Neural progenitor cell (in vitro differentiated cells): ENCODE measurements around the gene ITPR2. TPM values are rescaled to one million over a fixed set of nuclear protein-coding genes. Genes with fewer than 3 reads are reported as not detected.

ENCODE experiments used
- DNase-seq: peaks from one replicate; pipeline ENCODE4 v3.0.0-alpha.2; 2016; ENCODE audit warnings: low spot score
- H2AFZ ChIP-seq: fragments of 200-600 bp; sonication (generic); replicated peaks from 2 replicates; pipeline ENCODE4 v1.6.1; 2016; ENCODE audit warnings: antibody characterized with exemption
- H3F3A ChIP-seq: fragments of 200-600 bp; sonication (generic); 2 replicates; pipeline ENCODE4 v1.6.1; 2016; ENCODE audit warnings: antibody characterized with exemption, low read depth
- H3K27ac ChIP-seq: fragments of 200-600 bp; sonication (generic); 2 replicates; pipeline ENCODE4 v1.5.1; 2016; ENCODE audit warnings: mild to moderate bottlenecking
- H3K27me3 ChIP-seq: fragments of 200-600 bp; sonication (generic); 2 replicates; pipeline ENCODE4 v1.6.1; 2016; ENCODE audit warnings: mild to moderate bottlenecking, moderate library complexity
- H3K36me3 ChIP-seq: fragments of 200-600 bp; sonication (generic); 2 replicates; pipeline ENCODE4 v1.5.1; 2016
- H3K4me1 ChIP-seq: fragments of 200-600 bp; sonication (generic); 2 replicates; pipeline ENCODE4 v1.6.1; 2016; ENCODE audit warnings: mixed run types
- H3K4me2 ChIP-seq: fragments of 200-600 bp; sonication (generic); 2 replicates; pipeline ENCODE4 v1.6.1; 2016
- H3K4me3 ChIP-seq: fragments of 200-600 bp; sonication (generic); 2 replicates; pipeline ENCODE4 v1.5.1; 2016
- H3K79me2 ChIP-seq: fragments of 200-600 bp; sonication (generic); 2 replicates; pipeline ENCODE4 v1.6.1; 2016; ENCODE audit warnings: low read depth
- H3K9ac ChIP-seq: fragments of 200-600 bp; sonication (generic); 2 replicates; pipeline ENCODE4 v1.6.1; 2016
- H3K9me3 ChIP-seq: fragments of 200-600 bp; sonication (generic); 2 replicates; pipeline ENCODE4 v1.5.1; 2016; ENCODE audit warnings: low read depth
- H4K20me1 ChIP-seq: fragments of 200-600 bp; sonication (generic); 2 replicates; pipeline ENCODE4 v1.6.1; 2016; ENCODE audit warnings: low read depth
- H3K27ac Mint-ChIP-seq: 3 replicates; pipeline ENCODE4 v1.8.0; 2021; ENCODE audit warnings: mixed read lengths
- H3K27me3 Mint-ChIP-seq: 2 replicates; pipeline ENCODE4 v1.8.0; 2022; ENCODE audit warnings: low read depth, mild to moderate bottlenecking, inconsistent platforms, moderate library complexity, mixed read lengths; ENCODE audit not compliant: insufficient read depth
- H3K36me3 Mint-ChIP-seq: 3 replicates; pipeline ENCODE4 v1.8.0; 2021; ENCODE audit warnings: mixed read lengths
- H3K4me1 Mint-ChIP-seq: 3 replicates; pipeline ENCODE4 v1.8.0; 2021; ENCODE audit warnings: mixed read lengths
- H3K4me3 Mint-ChIP-seq: 3 replicates; pipeline ENCODE4 v1.8.0; 2021; ENCODE audit warnings: mild to moderate bottlenecking, moderate library complexity, mixed read lengths
- H3K9me3 Mint-ChIP-seq: 3 replicates; pipeline ENCODE4 v1.8.0; 2020; ENCODE audit warnings: mixed read lengths
- CTCF ChIP-seq: fragments of 200-600 bp; sonication (generic); IDR thresholded peaks from 2 replicates; pipeline ENCODE4 v1.5.1; 2017; ENCODE audit warnings: antibody characterized with exemption, mild to moderate bottlenecking
- EZH2 ChIP-seq: fragments of 200-600 bp; sonication (generic); IDR thresholded peaks from 2 replicates; pipeline ENCODE4 v1.6.1; 2017; ENCODE audit warnings: antibody characterized with exemption, mild to moderate bottlenecking, moderate library complexity
- EZH2phosphoT487 ChIP-seq: fragments of 200-600 bp; sonication (generic); IDR thresholded peaks from 2 replicates; pipeline ENCODE4 v1.6.1; 2017; ENCODE audit warnings: antibody characterized with exemption
- total RNA-seq: library from RNA; depleted of rRNA; stranded (reverse); fragments of >200 nt; gene quantifications from 2 replicates; pipeline ENCODE4 v1.2.3, GENCODE V29; 2015; ENCODE audit warnings: low replicate concordance

Gene ITPR2
- total RNA-seq, 1 donor from 2014 or later, result 11.4 TPM

GRCh38 chr12:26534071-26534470 is 298.9 kb downstream of the ITPR2 start:
- H3K36me3 ChIP-seq, result no peaks in the 10 kb centered on the region
- H3K4me1 ChIP-seq, result no peaks in the 10 kb centered on the region
- Mint-ChIP-seq H3K9me3 (no peaks in the 10 kb centered on the region), H3K4me3 (no peak overlapping the region), H3K27ac (no peak overlapping the region), H3K36me3 (no peaks in the 10 kb centered on the region), H3K4me1 (no peaks in the 10 kb centered on the region), H3K27me3 (no peaks in the 10 kb centered on the region)
- no peak overlapping the region for H3K4me2 ChIP-seq
- H3K27ac ChIP-seq, result no peak overlapping the region
- no peak for TF ChIP-seq EZH2
- TF ChIP-seq CTCF, result no peak
- TF ChIP-seq EZH2phosphoT487, result no peak
- no peaks in the 10 kb centered on the region for H3F3A ChIP-seq
- H4K20me1 ChIP-seq, result no peaks in the 10 kb centered on the region
- no peaks in the 10 kb centered on the region for H3K9me3 ChIP-seq
- DNase-seq, result no peak
- H2AFZ ChIP-seq, result no peak overlapping the region
- no peak overlapping the region for H3K4me3 ChIP-seq
- no peaks in the 10 kb centered on the region for H3K79me2 ChIP-seq
- H3K9ac ChIP-seq, result no peak overlapping the region
- no peaks in the 10 kb centered on the region for H3K27me3 ChIP-seq

GRCh38 chr12:26533211-26533610 is 299.8 kb downstream of the ITPR2 start:
- TF ChIP-seq CTCF (no peak), EZH2 (no peak), EZH2phosphoT487 (no peak)
- Mint-ChIP-seq H3K4me1 (no peaks in the 10 kb centered on the region), H3K4me3 (no peak overlapping the region), H3K27me3 (no peaks in the 10 kb centered on the region), H3K36me3 (no peaks in the 10 kb centered on the region), H3K27ac (no peak overlapping the region), H3K9me3 (no peaks in the 10 kb centered on the region)
- DNase-seq, result no peak
- H3F3A ChIP-seq, result no peaks in the 10 kb centered on the region
- no peaks in the 10 kb centered on the region for H3K27me3 ChIP-seq
- H3K4me1 ChIP-seq, result no peaks in the 10 kb centered on the region
- H3K27ac ChIP-seq, result no peak overlapping the region
- H4K20me1 ChIP-seq, result no peaks in the 10 kb centered on the region
- H3K79me2 ChIP-seq, result no peaks in the 10 kb centered on the region
- H3K36me3 ChIP-seq, result no peaks in the 10 kb centered on the region
- H3K4me3 ChIP-seq, result no peak overlapping the region
- no peaks in the 10 kb centered on the region for H3K9me3 ChIP-seq
- no peak overlapping the region for H3K4me2 ChIP-seq
- H2AFZ ChIP-seq, result no peak overlapping the region
- H3K9ac ChIP-seq, result no peak overlapping the region

- H3K27me3 ChIP-seq, result no peaks in the 10 kb centered on the region
- H3F3A ChIP-seq, result no peaks in the 10 kb centered on the region
- no peaks in the 10 kb centered on the region for H3K4me1 Mint-ChIP-seq
- no peaks in the 10 kb centered on the region for H4K20me1 ChIP-seq
- no peak overlapping the region for H3K4me2 ChIP-seq
- no peak overlapping the region for H3K9ac ChIP-seq
- no peak overlapping the region for H2AFZ ChIP-seq
- H3K79me2 ChIP-seq, result no peaks in the 10 kb centered on the region
- no peak overlapping the region for H3K27ac ChIP-seq
- no peaks in the 10 kb centered on the region for H3K9me3 ChIP-seq
- H3K4me1 ChIP-seq, result no peaks in the 10 kb centered on the region
- H3K36me3 ChIP-seq, result no peaks in the 10 kb centered on the region
- H3K27me3 Mint-ChIP-seq, result no peaks in the 10 kb centered on the region
- H3K9me3 Mint-ChIP-seq, result peaks cover 6% of the 10 kb centered on the region
- no peaks in the 10 kb centered on the region for H3K36me3 Mint-ChIP-seq
- no peak for DNase-seq
- H3K27ac Mint-ChIP-seq, result no peak overlapping the region
- TF ChIP-seq CTCF, result no peak
- no peak for TF ChIP-seq EZH2phosphoT487
- TF ChIP-seq EZH2, result no peak
- no peak overlapping the region for H3K4me3 Mint-ChIP-seq
- H3K4me3 ChIP-seq, result no peak overlapping the region
Observed at GRCh38 chr12:26530461-26530860, 302.5 kb downstream of the ITPR2 start.

- H3K4me1 ChIP-seq, result no peaks in the 10 kb centered on the region
- no peak overlapping the region for H3K4me2 ChIP-seq
- no peaks in the 10 kb centered on the region for H3K9me3 ChIP-seq
- Mint-ChIP-seq H3K27me3 (no peaks in the 10 kb centered on the region), H3K27ac (no peak overlapping the region), H3K36me3 (no peaks in the 10 kb centered on the region), H3K9me3 (peaks cover 9% of the 10 kb centered on the region), H3K4me1 (no peaks in the 10 kb centered on the region), H3K4me3 (no peak overlapping the region)
- no peaks in the 10 kb centered on the region for H3F3A ChIP-seq
- no peaks in the 10 kb centered on the region for H4K20me1 ChIP-seq
- TF ChIP-seq EZH2phosphoT487, result no peak
- no peak for TF ChIP-seq EZH2
- no peaks in the 10 kb centered on the region for H3K27me3 ChIP-seq
- no peak overlapping the region for H3K4me3 ChIP-seq
- H3K9ac ChIP-seq, result no peak overlapping the region
- no peak overlapping the region for H3K27ac ChIP-seq
- no peak overlapping the region for H2AFZ ChIP-seq
- no peaks in the 10 kb centered on the region for H3K79me2 ChIP-seq
- no peaks in the 10 kb centered on the region for H3K36me3 ChIP-seq
- DNase-seq, result no peak
Observed at GRCh38 chr12:26528943-26529342, 304.1 kb downstream of the ITPR2 start.
